K562 (cell line): ENCODE data around the gene SNAPC5. TPM values are rescaled to one million over a fixed set of nuclear protein-coding genes. Genes with fewer than 3 reads are reported as not detected.
A peak's percentile ranks its signal among the peaks of the same experiment; 100 is the strongest.

ENCODE experiments used
- DIDO1 ChIP-seq: fragments of 450-650 bp; IDR thresholded peaks from 2 replicates; pipeline ENCODE4 v1.6.1; 2016; ENCODE audit warnings: low read depth, missing biosample characterization, missing genetic modification characterization
- HDAC2 ChIP-seq: fragments of 450-650 bp; IDR thresholded peaks from 2 replicates; pipeline ENCODE4 v1.6.1; 2016; ENCODE audit warnings: mild to moderate bottlenecking
- HNRNPL ChIP-seq: fragments of 200-400 bp; formaldehyde crosslinking; IDR thresholded peaks from 2 replicates; pipeline ENCODE4 v1.6.1; 2017; ENCODE audit warnings: low read depth, mild to moderate bottlenecking, low read length
- MAFG ChIP-seq: fragments of 450-650 bp; conservative IDR thresholded peaks from 2 replicates; pipeline ENCODE4 v1.6.1; 2016; ENCODE audit warnings: missing genetic modification characterization, missing compliant biosample characterization
- POLR3A ChIP-seq: IDR thresholded peaks from 2 replicates; pipeline ENCODE4 v1.6.1; 2011; ENCODE audit warnings: borderline replicate concordance, mild to moderate bottlenecking, moderate library complexity; ENCODE audit not compliant: insufficient read length, insufficient read depth; ENCODE audit errors: extremely low read depth
- SUPT5H ChIP-seq: fragments of 450-650 bp; IDR thresholded peaks from 2 replicates; pipeline ENCODE4 v1.6.1; 2016
- ZBTB8A ChIP-seq: fragments of 450-650 bp; IDR thresholded peaks from 2 replicates; pipeline ENCODE4 v1.6.1; 2018; ENCODE audit warnings: mild to moderate bottlenecking, moderate library complexity; ENCODE audit not compliant: partially characterized antibody
- ZNF318 ChIP-seq, 2 experiments: fragments of 450-650 bp; IDR thresholded peaks; 2 replicates each; pipeline ENCODE4 v1.6.1; 2016; ENCODE audit warnings: mild to moderate bottlenecking in 2 of 2, borderline replicate concordance in 1 of 2, low read depth in 1 of 2, moderate library complexity in 1 of 2
- polyA plus RNA-seq, 8 experiments: library from polyadenylated mRNA; depleted of rRNA in 4 of 8; stranded (reverse) in 5 of 8; unstranded in 3 of 8; fragments of >200 nt; fragmentation: Nextera tagmentation in 2 of 8; fragmentation: Illumina TruSeq in 1 of 8; extraction: Ambion mirVana in 2 of 8; extraction: Trizol in 1 of 8; gene quantifications; 2 replicates each; pipeline versions ENCODE4 v1.2.1 to v1.2.3, GENCODE V29; 2011 to 2014; ENCODE audit warnings: inconsistent platforms in 1 of 8, missing spikeins in 1 of 8
- total RNA-seq, 7 experiments: library from RNA; depleted of rRNA in 6 of 7; stranded (reverse); fragments of >200 nt in 6 of 7; fragmentation: Illumina TruSeq in 2 of 7; extraction: Trizol in 2 of 7; gene quantifications; 2 replicates each; pipeline versions ENCODE4 v1.2.1 to v1.2.3, GENCODE V29; 2011 to 2021; ENCODE audit warnings: low replicate concordance in 1 of 7
- TF ChIP-seq, protein P1 (sequence below): fragments of 450-650 bp; IDR thresholded peaks from 2 replicates; pipeline ENCODE4 v1.6.1; 2016; ENCODE audit warnings: mild to moderate bottlenecking
- TF ChIP-seq, protein P2 (sequence below): conservative IDR thresholded peaks from 2 replicates; pipeline ENCODE4 v1.6.1; 2011; ENCODE audit warnings: low read depth, mild to moderate bottlenecking, low read length; ENCODE audit not compliant: control insufficient read depth

SNAPC5 gene
- total and polyA plus RNA-seq, 9 of the 15 experiments (the other 6 are each of a cell fraction or from before 2014, with no cell fraction given): 52.8 to 155 (median 96.5) TPM

DNA sequence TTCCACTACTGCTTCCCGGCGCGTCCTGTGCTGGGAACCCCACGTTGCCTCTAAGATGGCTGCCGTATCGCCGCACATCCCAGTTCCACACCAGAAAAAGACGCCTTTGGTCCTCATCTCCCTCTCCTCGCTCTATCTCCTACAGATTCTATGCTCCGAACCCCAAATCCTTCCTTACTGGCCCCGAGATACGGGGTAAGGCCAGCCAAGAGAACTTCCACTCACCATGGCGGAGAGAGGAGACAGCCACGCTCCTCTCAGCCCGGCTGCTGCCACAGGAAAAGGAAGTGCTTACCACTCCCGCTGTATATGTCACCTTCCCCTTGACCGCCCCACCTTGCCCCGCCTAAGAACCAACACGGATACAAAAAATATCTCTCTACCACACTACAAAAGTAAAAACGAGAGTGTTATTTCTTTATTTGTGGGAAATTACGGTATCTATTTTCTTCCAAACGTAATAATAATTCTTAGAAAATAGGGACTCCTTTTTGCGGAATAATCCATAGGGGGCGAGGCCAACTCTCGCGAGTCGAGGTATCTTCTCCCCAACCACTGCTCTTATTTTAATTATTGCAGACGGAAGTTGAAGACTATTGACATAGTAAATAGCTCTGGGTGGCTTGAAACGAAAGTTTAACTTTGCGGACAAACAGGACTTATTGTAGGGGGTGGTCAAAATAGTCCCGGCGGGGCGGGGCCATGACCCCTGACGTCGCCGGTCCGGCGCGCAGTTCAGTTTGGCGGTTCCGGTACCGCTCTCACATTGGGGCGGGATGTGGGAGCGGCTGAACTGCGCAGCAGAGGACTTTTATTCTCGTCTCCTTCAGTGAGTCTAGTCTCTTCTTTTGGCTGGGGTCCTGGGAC lies 7.2 kb upstream of the SNAPC5 start, which contains the start of the genes RPL4 and ZWILCH (continued):
- TF ChIP-seq, protein P1, sequence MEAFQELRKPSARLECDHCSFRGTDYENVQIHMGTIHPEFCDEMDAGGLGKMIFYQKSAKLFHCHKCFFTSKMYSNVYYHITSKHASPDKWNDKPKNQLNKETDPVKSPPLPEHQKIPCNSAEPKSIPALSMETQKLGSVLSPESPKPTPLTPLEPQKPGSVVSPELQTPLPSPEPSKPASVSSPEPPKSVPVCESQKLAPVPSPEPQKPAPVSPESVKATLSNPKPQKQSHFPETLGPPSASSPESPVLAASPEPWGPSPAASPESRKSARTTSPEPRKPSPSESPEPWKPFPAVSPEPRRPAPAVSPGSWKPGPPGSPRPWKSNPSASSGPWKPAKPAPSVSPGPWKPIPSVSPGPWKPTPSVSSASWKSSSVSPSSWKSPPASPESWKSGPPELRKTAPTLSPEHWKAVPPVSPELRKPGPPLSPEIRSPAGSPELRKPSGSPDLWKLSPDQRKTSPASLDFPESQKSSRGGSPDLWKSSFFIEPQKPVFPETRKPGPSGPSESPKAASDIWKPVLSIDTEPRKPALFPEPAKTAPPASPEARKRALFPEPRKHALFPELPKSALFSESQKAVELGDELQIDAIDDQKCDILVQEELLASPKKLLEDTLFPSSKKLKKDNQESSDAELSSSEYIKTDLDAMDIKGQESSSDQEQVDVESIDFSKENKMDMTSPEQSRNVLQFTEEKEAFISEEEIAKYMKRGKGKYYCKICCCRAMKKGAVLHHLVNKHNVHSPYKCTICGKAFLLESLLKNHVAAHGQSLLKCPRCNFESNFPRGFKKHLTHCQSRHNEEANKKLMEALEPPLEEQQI: peak; percentile 77; the same call in 1 of the 2 replicates
- TF ChIP-seq, protein P2, sequence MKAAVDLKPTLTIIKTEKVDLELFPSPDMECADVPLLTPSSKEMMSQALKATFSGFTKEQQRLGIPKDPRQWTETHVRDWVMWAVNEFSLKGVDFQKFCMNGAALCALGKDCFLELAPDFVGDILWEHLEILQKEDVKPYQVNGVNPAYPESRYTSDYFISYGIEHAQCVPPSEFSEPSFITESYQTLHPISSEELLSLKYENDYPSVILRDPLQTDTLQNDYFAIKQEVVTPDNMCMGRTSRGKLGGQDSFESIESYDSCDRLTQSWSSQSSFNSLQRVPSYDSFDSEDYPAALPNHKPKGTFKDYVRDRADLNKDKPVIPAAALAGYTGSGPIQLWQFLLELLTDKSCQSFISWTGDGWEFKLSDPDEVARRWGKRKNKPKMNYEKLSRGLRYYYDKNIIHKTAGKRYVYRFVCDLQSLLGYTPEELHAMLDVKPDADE: peak; percentile 66
- no peak for TF ChIP-seq POLR3A
- TF ChIP-seq SUPT5H: peak; percentile 99
- peak; percentile 94 for TF ChIP-seq DIDO1
- no peak; the same call in none of the 2 replicates for TF ChIP-seq HNRNPL
- TF ChIP-seq HDAC2: peak; percentile 89
- peak; percentile 60 for TF ChIP-seq ZBTB8A
- peak in 1 of 2 experiments; percentile 79; a peak in 2 of 4 replicates for TF ChIP-seq ZNF318 (IDR thresholded peaks at IDR 0.05; ENCODE audit: borderline replicate concordance in 1 of 2, low read depth in 1 of 2)
- no peak for TF ChIP-seq MAFG (tag)
